GM18499 (cell line): Measurements from ENCODE around the gene KLF2.

Experiments used
- ATAC-seq: cut with Tn5 transposase; IDR thresholded peaks from one replicate; pipeline ENCODE4 v1.9.1; 2021; ENCODE audit warnings: moderate number of reproducible peaks; ENCODE audit not compliant: insufficient read depth, unreplicated experiment

The KLF2 gene

DNA sequence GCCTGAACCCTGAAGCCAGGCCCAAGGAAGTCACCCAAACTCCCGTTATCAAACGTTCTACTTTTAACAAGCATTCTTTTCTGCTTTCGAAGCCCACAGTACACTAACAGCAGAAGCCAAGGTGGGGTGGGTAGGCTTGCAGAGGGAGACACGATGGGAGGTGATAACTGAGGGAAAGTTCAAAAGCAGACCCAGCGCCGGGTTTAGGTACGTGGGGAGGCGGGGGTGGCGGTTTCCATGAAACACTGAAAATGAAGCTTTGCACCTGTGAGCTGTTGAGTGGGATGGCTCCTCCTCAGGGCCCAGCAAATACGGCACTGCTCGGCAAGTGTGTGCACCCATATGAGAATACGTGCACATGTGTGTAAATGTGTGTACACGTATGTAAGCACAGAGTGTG, 49.8 kb downstream of the KLF2 start:
- no peak for ATAC-seq

DNA sequence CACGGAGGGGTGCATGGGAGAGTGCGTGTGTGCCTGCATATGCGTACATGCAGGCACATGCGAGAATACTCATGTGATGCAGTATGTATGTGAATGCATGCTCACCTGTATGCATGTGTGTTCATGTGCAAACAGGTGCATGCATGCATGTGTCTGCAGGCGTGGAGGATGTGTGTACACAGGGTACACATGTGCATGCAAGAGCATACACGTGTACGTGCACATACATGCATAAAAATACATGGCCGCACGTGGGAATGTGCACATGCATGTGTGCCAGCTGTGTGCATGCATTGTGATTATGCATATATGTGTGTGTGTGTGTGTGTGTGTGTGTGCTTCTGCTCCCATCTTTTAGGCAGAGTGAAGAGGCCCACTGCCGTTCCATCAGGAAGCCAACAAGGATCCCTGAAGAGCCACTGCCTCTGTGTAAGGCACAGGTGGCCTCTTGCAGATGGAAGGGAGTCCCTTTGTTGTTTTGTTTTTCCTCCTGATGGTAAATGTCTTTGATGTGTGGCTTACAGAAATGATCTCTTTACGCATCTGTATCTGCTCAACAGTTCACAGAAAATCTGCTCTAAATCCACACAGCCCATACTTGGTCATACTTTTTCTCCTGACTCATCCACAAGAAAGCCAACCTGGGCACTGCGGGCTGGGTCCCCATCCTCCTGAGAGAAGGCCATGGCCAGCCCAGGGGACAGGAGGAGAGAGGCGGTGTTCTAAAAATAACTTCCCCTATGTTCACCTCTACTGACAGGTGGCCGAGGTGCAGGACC, 50.7 kb downstream of the KLF2 start:
- ATAC-seq: no peak

DNA sequence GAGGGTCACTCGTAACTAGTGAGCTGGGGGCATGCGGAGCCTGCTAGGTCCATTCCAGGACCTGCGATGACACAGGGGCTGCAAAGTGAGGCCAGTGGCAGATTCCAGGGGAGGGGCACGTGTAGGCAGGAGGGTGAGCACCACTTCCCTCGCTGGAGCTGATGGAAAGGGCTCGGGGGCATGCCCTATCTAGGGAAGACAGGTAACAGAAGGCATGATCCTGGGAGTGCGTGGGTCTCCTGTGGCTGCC, 51.2 kb downstream of the KLF2 start:
- no peak for ATAC-seq

DNA sequence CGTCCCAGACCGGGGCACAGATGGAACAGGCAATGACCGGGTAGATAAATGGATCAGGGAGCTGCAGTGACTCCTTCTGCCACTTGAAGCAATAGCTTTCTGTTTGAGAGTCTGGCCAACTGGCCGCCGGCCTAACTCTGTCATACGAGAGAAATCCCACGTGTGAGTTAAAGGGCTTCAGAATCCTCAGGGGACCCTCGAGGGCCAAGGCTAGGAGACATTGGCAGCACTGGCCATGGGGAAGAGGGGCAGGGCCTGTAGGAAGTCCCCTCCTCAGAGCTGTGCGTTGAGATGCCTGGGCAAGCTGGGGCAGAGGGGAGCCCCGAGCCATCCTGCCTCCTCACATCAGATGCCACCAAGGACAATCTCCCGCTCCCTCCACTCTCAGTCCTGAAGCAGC, 51.6 kb downstream of the KLF2 start:
- no peak for ATAC-seq

DNA sequence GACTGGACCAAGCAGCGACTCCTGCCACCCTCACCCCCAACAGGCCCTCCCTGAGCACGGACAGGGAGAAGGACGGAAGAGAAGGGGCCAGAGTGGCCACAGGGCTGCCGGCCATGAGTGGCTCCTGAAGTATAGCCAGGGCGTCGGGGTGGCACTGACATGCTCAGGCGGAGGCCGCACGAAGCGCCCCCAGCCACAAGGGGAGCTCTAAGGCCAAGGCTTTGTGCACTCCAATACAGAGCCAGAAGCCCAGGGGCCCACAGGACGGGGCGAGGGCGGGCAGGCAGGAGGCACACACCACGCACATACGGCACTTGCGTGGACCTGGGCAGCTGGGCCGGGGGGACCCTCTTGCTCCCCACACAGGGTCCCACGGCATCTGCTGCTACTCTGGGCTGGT, 52.0 kb downstream of the KLF2 start:
- no peak for ATAC-seq

DNA sequence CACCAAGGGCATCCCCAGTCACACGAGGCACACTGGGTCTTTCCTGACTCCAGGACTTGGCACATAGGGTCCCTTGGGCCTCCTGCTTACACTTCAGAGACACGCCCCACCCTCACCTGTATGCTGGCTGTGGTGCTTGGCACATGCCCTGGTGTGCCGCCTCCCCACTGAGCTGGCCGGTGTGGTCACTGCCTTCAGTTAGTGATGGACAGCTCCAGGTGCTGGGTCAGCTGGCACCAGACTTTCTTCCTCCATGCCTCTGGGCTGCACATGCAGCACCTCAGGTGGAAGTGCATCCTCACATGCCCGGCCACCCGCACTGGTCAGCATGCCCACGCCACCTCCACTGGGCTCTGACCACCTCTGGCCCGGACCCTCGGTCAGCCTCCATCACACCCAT, 52.9 kb downstream of the KLF2 start:
- ATAC-seq: no peak
